Amniotic epithelial cell (primary cell): Measurements from ENCODE around the gene CAPN2.
A peak's percentile ranks its signal among the peaks of the same experiment; 100 is the strongest.

Experiments
- DNase-seq: peaks from one replicate; pipeline ENCODE4 v3.0.0-alpha.2; 2010; ENCODE audit warnings: low read depth

The CAPN2 gene

DNA sequence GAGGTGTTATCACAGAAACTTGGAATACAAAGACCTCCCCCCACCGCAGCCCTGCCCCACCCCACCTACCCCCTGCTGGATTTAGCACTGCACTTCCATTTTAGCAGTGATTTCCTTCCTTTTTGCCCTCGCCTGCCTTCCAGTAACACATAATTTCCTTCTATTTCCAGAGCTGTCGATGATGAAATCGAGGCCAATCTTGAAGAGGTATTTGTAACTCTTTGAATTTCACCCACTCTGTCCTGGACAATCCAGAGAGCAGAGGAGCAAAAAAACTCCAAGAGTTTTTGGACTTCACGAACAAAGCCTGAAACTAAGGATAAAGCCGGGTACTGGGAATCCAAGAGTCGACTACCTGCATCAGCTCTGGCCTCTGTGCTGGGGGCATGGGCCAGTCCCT, 49.1 kb downstream of the CAPN2 start:
- DNase-seq: peak; percentile 43

DNA sequence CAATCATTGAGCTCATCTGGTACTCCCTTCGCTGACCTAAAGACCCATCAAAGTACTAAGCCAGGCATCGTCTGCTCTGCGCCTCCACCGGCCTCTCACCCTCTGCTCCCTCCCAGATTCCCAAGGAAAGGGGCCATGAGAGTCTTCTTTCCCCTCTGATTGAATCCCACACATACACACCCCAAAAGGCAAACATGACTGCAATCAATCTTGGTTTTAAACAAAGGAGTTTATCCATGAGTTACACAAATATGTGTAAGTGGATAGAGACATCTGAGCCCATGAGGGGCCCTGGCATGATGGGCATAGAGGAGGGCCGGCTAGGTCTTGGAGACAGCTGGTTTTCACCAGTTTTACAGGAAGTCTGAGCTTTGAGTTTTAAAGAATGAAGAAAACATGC, 50.9 kb downstream of the CAPN2 start:
- DNase-seq: no peak

- no peak for DNase-seq
Measured at GRCh38 chr1:223763881-223764280, 51.5 kb downstream of the CAPN2 start.

DNA sequence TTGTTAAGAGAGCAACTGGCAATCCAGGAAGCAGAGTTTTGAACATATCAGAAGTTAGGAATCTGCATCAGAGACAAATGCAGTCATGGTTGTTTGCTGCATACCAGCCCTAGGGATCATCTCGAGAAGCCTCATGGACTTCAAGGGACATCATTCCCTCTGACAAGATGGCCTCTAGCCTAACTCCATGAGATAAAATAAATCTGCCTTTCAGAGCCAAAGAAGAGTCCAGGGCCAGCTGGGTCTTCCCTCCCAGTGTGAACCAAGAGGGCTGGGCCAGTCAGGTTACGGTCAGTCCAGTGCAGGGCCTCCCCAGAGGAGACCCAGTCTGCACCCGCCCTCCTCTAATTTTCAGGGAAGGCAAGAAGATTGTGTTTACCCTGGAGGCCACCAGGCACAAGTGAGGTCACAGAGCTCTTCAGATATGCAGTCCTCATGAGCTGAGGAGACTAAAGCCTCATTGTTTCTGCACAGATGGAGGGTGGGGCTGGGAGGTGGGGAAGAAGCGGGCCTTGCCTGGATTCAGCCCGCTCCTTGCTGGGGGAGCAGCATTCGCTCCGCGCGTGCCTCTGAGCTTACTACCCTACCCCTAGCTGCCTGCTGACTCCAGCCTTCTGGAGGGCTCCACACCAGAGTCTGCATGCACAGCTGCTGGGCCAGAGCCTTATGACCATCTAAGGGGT, 52.8 kb downstream of the CAPN2 start:
- DNase-seq: no peak

- DNase-seq: no peak
Measured at GRCh38 chr1:223765719-223766340, 53.5 kb downstream of the CAPN2 start.

DNA sequence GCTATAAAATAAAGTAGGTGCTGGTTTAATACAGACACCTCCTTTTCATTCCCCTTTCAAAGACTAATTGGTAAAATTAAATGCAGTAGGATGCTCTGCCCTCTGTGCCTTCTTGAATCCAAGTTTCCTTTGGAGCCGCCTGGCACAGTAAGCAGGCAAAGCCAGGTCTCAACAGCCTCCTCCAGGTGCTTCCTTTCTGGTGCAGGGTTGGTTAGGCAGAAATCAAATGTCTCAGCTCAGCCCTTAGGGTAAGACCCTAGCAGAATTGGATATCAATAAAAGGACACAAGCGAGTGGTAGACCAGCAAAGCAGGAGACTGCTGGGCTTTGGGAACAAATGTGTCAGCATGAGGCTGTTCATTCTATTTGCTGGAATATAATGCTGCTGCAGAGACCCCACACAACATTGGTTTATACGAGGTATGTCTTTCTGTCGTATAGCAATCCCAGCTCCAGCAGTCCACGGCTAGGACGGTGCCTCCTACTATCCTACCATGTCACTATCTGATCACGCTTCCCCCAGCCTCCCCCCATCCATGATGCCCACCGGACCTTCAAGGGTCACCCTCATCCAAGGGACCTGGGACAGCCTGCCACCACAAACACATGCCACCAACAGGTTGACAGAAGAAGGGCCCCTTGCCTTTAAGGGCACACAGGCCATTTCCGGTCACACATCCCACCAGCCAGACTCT, 58.4 kb downstream of the CAPN2 start:
- DNase-seq: no peak

DNA sequence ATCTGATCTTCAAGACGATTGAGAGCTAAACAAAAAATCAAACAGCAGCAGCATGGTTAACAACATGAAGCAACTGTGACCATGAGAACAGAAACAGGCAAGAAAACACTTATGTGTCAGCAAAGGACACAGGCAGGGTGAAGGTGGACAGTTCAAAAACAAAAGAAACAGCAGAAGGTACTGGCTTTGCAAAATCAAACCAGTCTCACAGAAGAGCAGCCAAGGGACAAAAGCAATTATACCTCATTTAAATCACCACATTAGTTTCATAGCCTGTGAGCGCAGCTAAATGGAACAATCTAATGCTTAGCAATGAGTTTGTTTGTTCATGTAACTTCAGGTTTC, 59.1 kb downstream of the CAPN2 start:
- DNase-seq: peak; percentile 52

DNA sequence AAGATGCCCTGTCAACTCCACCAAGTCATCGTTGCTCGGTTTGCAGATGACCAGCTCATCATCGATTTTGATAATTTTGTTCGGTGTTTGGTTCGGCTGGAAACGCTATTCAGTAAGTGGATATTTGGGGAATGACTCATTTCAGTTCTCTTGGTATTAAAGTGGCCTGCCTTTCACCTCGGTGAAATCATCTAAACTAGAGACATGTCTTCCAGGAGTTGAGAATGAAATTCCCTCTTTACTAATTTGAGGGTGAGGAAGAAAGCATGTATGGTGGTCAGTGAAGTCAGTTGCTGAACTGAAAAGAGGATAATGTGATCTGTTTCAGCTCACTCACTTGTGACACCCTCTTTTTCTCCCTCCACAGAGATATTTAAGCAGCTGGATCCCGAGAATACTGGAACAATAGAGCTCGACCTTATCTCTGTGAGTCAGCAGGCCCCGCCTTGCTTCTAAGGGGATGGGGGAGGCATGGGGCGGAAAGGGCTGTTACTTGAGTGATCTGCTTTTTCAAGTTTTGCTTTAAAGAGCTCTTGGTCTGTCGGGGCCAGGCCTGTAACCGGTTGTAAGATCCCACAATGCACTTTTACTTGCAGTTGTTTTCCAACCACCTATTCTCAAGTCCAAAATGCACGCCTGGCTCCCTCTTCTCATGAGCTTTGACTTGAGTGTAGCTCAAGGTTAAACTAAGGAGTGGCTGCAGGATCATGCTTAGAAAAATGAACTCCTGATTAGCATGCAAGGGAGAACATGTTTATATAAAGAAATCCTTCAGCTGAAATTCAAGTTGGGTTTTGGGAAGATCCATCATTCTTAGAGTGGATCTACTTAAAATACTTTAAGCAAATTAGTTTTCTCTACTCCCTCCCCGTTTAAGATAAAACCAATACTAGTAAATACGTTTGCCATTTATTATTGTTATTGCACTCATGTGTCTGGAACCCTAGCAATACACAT, 59.8 kb downstream of the CAPN2 start:
- peak; percentile 88 for DNase-seq

- DNase-seq: no peak
Measured at GRCh38 chr1:223772771-223773160, 60.4 kb downstream of the CAPN2 start.

GRCh38 chr1:223774134-223774814, 61.9 kb downstream of the CAPN2 start:
- no peak for DNase-seq

- peak; percentile 51 for DNase-seq
Measured at GRCh38 chr1:223775054-223775453, 62.7 kb downstream of the CAPN2 start.

- DNase-seq: no peak
Measured at GRCh38 chr1:223775711-223776074, 63.4 kb downstream of the CAPN2 start.

- DNase-seq: peak; percentile 95
Measured at GRCh38 chr1:223776075-223776814, 63.9 kb downstream of the CAPN2 start.

- no peak for DNase-seq
Measured at GRCh38 chr1:223776826-223777454, 64.6 kb downstream of the CAPN2 start.

- no peak for DNase-seq
Measured at GRCh38 chr1:223780318-223780717, 68.0 kb downstream of the CAPN2 start.

GRCh38 chr1:223780949-223781348, 68.6 kb downstream of the CAPN2 start:
- no peak for DNase-seq

DNA sequence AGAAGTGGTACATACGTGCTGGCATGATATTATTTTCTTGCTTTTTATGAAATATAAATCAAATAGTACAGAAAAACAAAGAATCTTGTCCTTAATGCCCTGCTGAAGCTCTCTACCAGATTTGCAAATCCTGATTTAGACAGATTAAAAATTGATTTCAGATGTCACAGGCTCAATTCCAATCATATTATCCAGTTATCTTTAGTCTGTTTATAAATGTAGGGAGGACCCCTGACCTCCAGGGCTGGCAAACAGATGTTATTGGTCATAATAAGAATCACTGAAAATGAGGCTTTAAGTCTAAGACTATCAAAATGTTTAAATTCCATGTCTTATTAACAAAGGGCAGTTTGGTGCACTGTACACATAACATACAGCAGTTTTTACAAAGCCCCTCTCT, 71.3 kb downstream of the CAPN2 start:
- no peak for DNase-seq

DNA sequence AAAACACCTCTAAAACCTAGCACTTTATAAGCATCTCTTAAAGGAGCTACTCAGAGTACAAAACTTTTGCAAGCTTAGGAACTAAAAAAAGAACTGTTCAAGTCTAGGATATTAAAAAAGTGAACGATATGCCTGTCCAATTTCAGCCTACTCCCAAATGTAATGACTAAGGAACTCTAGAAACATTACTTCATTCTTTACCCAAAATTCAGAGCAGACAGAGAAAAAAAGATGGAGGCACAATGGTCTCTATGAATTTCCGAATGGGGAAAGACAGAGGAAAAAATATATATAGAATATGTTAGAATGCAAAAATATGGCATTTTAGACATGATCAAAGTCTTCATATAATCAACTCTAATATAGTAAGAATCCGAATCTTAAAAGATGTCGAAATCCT, 72.2 kb downstream of the CAPN2 start:
- DNase-seq: no peak

DNA sequence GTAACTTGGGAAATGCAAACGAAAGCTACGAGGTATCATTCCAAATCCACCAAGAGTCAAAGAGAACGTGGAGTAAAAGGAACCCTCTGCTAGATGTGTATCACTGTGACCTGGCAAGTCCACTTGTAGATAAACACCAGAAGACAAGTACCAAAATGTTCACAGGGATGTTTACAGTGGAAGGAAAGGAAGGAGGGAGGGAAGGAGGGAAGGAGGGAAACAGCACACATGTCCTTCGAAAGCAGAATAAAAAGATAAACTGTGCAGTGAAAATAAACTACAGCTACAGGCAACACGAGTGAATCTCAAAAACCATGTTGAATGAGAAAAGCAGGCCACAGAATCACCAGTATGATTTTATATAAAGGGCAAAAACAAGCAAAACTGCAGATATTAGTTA, 73.5 kb downstream of the CAPN2 start:
- no peak for DNase-seq

GRCh38 chr1:223788746-223789415, 76.5 kb downstream of the CAPN2 start:
- DNase-seq: no peak
